ENCODE results near the gene DTNBP1.

Gene DTNBP1

DNA sequence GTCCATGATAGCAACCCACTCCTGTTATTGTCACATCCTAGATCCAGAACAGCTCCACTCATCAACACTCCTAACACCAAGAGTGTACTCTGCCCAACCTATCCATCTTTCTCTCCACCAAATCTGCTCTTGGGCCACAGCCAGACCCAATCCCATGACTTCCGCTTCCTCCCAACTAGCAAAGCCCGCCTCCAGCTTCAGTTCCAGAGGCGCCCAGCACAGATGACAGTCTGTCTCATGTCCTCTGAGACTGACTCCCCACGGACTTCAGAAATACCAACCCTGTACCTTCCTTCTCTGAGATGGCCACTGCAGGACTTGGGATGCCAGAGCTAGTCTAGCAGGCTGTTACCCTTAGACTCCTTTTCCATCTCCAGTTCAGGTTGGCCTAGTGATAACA, 48.6 kb downstream of the DTNBP1 start:
- H3K18ac ChIP-seq (ENCODE audit: low read length), result no peak overlapping the region
- H2BK5ac ChIP-seq (ENCODE audit: low read length), result no peak overlapping the region
- no peak overlapping the region for H3K4me2 ChIP-seq (ENCODE audit: low read length)
- H3K9ac ChIP-seq (ENCODE audit: low read length), result no peak overlapping the region
- no peak overlapping the region for H3K4ac ChIP-seq (ENCODE audit: low read depth, low read length)
- WGBS (ENCODE audit: extremely low coverage, insufficient coverage, low lambda C conversion rate), result no CpG with 5 or more reads among the region's 4 CpGs
- DNase-seq, result no peak
- H3K36me3 ChIP-seq (ENCODE audit: control insufficient read depth, insufficient read depth, low read length), result no peaks in the 10 kb centered on the region
- H2BK15ac ChIP-seq (replicated peaks; ENCODE audit: low read depth), result no peak overlapping the region
- H2BK120ac ChIP-seq (ENCODE audit: low read depth, low read length), result no peak overlapping the region
- no peak overlapping the region for H3K27ac ChIP-seq (ENCODE audit: low read depth, low read length)
- H4K8ac ChIP-seq (ENCODE audit: low read depth, low read length), result no peak overlapping the region
- H3K79me2 ChIP-seq (ENCODE audit: control insufficient read depth, insufficient read depth, low read length), result no peaks in the 10 kb centered on the region
- H2AK5ac ChIP-seq (ENCODE audit: low read length), result no peak overlapping the region
- no peak overlapping the region for H3K23ac ChIP-seq (ENCODE audit: low read length)
- no peak overlapping the region for H3K56ac ChIP-seq (ENCODE audit: low read length)
- no peak overlapping the region for H4K5ac ChIP-seq (ENCODE audit: low read length)
- H3K4me1 ChIP-seq (ENCODE audit: control insufficient read depth, low read depth, low read length), result no peaks in the 10 kb centered on the region
- no peaks in the 10 kb centered on the region for H3K27me3 ChIP-seq (ENCODE audit: insufficient read depth, low read length, poor library complexity)
- H3K4me3 ChIP-seq (ENCODE audit: low read length), result no peak overlapping the region
- no peaks in the 10 kb centered on the region for H3K79me1 ChIP-seq (ENCODE audit: low read length)

DNA sequence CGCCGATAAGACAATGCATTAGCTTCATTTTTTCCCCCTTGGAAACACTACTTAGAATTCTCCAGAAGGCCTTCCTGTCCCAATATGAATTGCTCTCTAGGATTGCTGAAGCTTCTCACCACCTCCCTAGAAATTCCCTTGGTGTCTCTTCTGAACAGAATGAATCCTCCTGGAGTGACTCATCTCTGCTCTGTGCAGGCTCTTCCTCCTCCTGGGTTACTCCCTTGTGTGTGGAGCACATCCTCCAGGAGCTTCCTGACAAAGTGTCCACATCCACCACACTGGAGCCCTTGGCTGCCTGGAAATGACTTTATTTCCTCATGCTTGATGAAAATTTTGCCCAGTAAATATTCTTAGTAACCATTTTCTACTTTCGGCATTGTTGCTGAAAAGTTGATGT, 54.4 kb downstream of the DTNBP1 start:
- Histone ChIP-seq H3K4me1 (ENCODE audit: control insufficient read depth, low read depth, low read length) (no peaks in the 10 kb centered on the region), H3K56ac (ENCODE audit: low read length) (no peak overlapping the region), H3K27me3 (ENCODE audit: insufficient read depth, low read length, poor library complexity) (no peaks in the 10 kb centered on the region), H3K27ac (ENCODE audit: low read depth, low read length) (no peak overlapping the region), H3K23ac (ENCODE audit: low read length) (no peak overlapping the region), H3K18ac (ENCODE audit: low read length) (no peak overlapping the region), H3K9ac (ENCODE audit: low read length) (no peak overlapping the region), H3K79me2 (ENCODE audit: control insufficient read depth, insufficient read depth, low read length) (no peaks in the 10 kb centered on the region), H3K79me1 (ENCODE audit: low read length) (no peaks in the 10 kb centered on the region), H4K5ac (ENCODE audit: low read length) (no peak overlapping the region), H3K4me2 (ENCODE audit: low read length) (no peak overlapping the region), H4K8ac (ENCODE audit: low read depth, low read length) (no peak overlapping the region), H3K36me3 (ENCODE audit: control insufficient read depth, insufficient read depth, low read length) (no peaks in the 10 kb centered on the region), H3K4me3 (ENCODE audit: low read length) (no peak overlapping the region), H2BK5ac (ENCODE audit: low read length) (no peak overlapping the region), H2AK5ac (ENCODE audit: low read length) (no peak overlapping the region), H3K4ac (ENCODE audit: low read depth, low read length) (no peak overlapping the region), H2BK15ac (replicated peaks; ENCODE audit: low read depth) (no peak overlapping the region), H2BK120ac (ENCODE audit: low read depth, low read length) (no peak overlapping the region)
- WGBS (ENCODE audit: extremely low coverage, insufficient coverage, low lambda C conversion rate), result no CpG with 5 or more reads among the region's 3 CpGs
- peak; percentile 50 for DNase-seq

DNA sequence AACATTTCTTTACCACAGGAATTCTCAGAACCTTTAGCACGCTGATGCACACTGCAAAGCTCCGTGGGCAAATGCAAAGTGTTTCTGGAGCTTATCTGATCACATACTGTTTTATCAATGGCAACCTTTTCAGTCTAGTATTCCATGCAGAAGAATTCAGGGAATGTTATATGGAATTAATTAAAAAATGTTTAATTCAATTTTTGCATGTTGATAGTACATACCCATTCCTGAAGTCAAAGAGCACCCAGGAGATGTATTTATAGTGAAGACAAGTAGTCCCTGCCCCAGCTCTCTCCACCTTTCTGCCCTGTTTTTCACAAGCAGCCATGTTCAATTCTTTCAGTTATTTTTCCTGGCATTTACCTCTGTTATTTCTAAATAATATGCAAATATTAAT, 55.2 kb downstream of the DTNBP1 start:
- no peak overlapping the region for H4K5ac ChIP-seq (ENCODE audit: low read length)

DNA sequence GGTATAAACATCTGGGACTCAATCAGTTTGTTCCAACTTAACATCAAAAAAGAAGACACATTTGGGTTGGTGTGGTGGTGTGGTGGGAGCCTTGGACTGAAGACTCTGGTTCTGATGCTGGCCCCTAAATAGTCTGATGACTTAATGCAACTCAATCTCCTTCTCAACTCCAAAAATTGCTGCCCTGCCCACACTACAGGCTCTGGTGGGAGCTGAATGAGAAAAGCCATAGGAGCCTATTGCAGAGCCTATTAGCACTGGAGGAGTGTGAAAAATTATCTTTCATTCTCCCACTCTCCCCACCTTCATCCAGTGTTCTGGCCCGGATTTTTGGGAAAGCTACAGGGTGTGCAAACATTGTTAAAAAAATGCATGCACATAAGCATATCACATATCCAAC, 56.5 kb downstream of the DTNBP1 start:
- no peak overlapping the region for H3K9ac ChIP-seq (ENCODE audit: low read length)
- DNase-seq, result no peak
- no peak overlapping the region for H3K4me2 ChIP-seq (ENCODE audit: low read length)
- H3K79me2 ChIP-seq (ENCODE audit: control insufficient read depth, insufficient read depth, low read length), result no peaks in the 10 kb centered on the region
- H3K4ac ChIP-seq (ENCODE audit: low read depth, low read length), result no peak overlapping the region
- no peak overlapping the region for H3K23ac ChIP-seq (ENCODE audit: low read length)
- no peak overlapping the region for H4K5ac ChIP-seq (ENCODE audit: low read length)
- no peak overlapping the region for H4K8ac ChIP-seq (ENCODE audit: low read depth, low read length)
- no peak overlapping the region for H2BK120ac ChIP-seq (ENCODE audit: low read depth, low read length)
- H3K27me3 ChIP-seq (ENCODE audit: insufficient read depth, low read length, poor library complexity), result no peaks in the 10 kb centered on the region
- H3K79me1 ChIP-seq (ENCODE audit: low read length), result no peaks in the 10 kb centered on the region
- WGBS (ENCODE audit: extremely low coverage, insufficient coverage, low lambda C conversion rate), result no CpG with 5 or more reads among the region's 1 CpG
- no peak overlapping the region for H2BK15ac ChIP-seq (replicated peaks; ENCODE audit: low read depth)
- H3K4me1 ChIP-seq (ENCODE audit: control insufficient read depth, low read depth, low read length), result no peaks in the 10 kb centered on the region
- H3K27ac ChIP-seq (ENCODE audit: low read depth, low read length), result no peak overlapping the region
- no peak overlapping the region for H2AK5ac ChIP-seq (ENCODE audit: low read length)
- H3K36me3 ChIP-seq (ENCODE audit: control insufficient read depth, insufficient read depth, low read length), result no peaks in the 10 kb centered on the region
- H2BK5ac ChIP-seq (ENCODE audit: low read length), result no peak overlapping the region
- H3K56ac ChIP-seq (ENCODE audit: low read length), result no peak overlapping the region
- H3K4me3 ChIP-seq (ENCODE audit: low read length), result no peak overlapping the region
- no peak overlapping the region for H3K18ac ChIP-seq (ENCODE audit: low read length)

More for the DNA sequence above, 55.2 kb downstream of the DTNBP1 start:
- no peaks in the 10 kb centered on the region for H3K79me1 ChIP-seq (ENCODE audit: low read length)
- no peak for DNase-seq
- H2BK15ac ChIP-seq (replicated peaks; ENCODE audit: low read depth), result no peak overlapping the region
- H3K36me3 ChIP-seq (ENCODE audit: control insufficient read depth, insufficient read depth, low read length), result no peaks in the 10 kb centered on the region
- H3K79me2 ChIP-seq (ENCODE audit: control insufficient read depth, insufficient read depth, low read length), result no peaks in the 10 kb centered on the region
- no peak overlapping the region for H3K4ac ChIP-seq (ENCODE audit: low read depth, low read length)
- no peak overlapping the region for H2BK5ac ChIP-seq (ENCODE audit: low read length)
- no peaks in the 10 kb centered on the region for H3K27me3 ChIP-seq (ENCODE audit: insufficient read depth, low read length, poor library complexity)
- no peak overlapping the region for H3K9ac ChIP-seq (ENCODE audit: low read length)
- no peaks in the 10 kb centered on the region for H3K4me1 ChIP-seq (ENCODE audit: control insufficient read depth, low read depth, low read length)
- no peak overlapping the region for H3K27ac ChIP-seq (ENCODE audit: low read depth, low read length)
- H3K4me2 ChIP-seq (ENCODE audit: low read length), result no peak overlapping the region
- H3K18ac ChIP-seq (ENCODE audit: low read length), result no peak overlapping the region
- H3K23ac ChIP-seq (ENCODE audit: low read length), result no peak overlapping the region
- no peak overlapping the region for H2AK5ac ChIP-seq (ENCODE audit: low read length)
- no peak overlapping the region for H4K8ac ChIP-seq (ENCODE audit: low read depth, low read length)
- WGBS (ENCODE audit: extremely low coverage, insufficient coverage, low lambda C conversion rate), result no CpG with 5 or more reads among the region's 2 CpGs
- H3K56ac ChIP-seq (ENCODE audit: low read length), result no peak overlapping the region
- no peak overlapping the region for H2BK120ac ChIP-seq (ENCODE audit: low read depth, low read length)
- no peak overlapping the region for H3K4me3 ChIP-seq (ENCODE audit: low read length)

DNA sequence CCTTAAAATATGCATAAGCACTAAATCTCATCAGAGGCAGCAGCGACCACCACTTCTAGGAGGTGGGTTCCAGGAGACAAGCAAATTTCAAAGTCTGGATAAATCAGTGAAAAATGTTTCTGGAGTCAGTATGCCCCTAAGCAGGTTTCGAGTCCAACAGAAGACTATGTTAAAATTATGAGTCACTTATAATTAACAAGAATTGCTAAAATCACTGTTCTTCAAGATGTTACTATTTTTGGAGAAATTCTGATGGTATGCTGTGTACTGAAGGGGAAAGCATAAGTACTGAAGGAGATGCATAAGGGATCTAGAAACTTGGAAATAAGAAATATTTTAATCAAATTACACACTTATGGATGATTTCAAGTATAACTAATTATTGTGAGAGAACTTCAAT, 58.0 kb downstream of the DTNBP1 start:
- no peak overlapping the region for H2BK15ac ChIP-seq (replicated peaks; ENCODE audit: low read depth)
- no peak overlapping the region for H2BK120ac ChIP-seq (ENCODE audit: low read depth, low read length)
- no peak overlapping the region for H3K56ac ChIP-seq (ENCODE audit: low read length)
- H3K36me3 ChIP-seq (ENCODE audit: control insufficient read depth, insufficient read depth, low read length), result no peaks in the 10 kb centered on the region
- no CpG with 5 or more reads among the region's 2 CpGs for WGBS (ENCODE audit: extremely low coverage, insufficient coverage, low lambda C conversion rate)
- no peak overlapping the region for H3K4me3 ChIP-seq (ENCODE audit: low read length)
- no peak overlapping the region for H3K18ac ChIP-seq (ENCODE audit: low read length)
- no peaks in the 10 kb centered on the region for H3K4me1 ChIP-seq (ENCODE audit: control insufficient read depth, low read depth, low read length)
- no peaks in the 10 kb centered on the region for H3K27me3 ChIP-seq (ENCODE audit: insufficient read depth, low read length, poor library complexity)
- no peak overlapping the region for H2BK5ac ChIP-seq (ENCODE audit: low read length)
- H3K79me2 ChIP-seq (ENCODE audit: control insufficient read depth, insufficient read depth, low read length), result no peaks in the 10 kb centered on the region
- H4K5ac ChIP-seq (ENCODE audit: low read length), result no peak overlapping the region
- H4K8ac ChIP-seq (ENCODE audit: low read depth, low read length), result no peak overlapping the region
- DNase-seq, result no peak
- no peak overlapping the region for H3K4me2 ChIP-seq (ENCODE audit: low read length)
- H3K79me1 ChIP-seq (ENCODE audit: low read length), result no peaks in the 10 kb centered on the region
- H3K23ac ChIP-seq (ENCODE audit: low read length), result no peak overlapping the region
- H3K9ac ChIP-seq (ENCODE audit: low read length), result no peak overlapping the region
- H3K27ac ChIP-seq (ENCODE audit: low read depth, low read length), result no peak overlapping the region
- H3K4ac ChIP-seq (ENCODE audit: low read depth, low read length), result no peak overlapping the region
- H2AK5ac ChIP-seq (ENCODE audit: low read length), result no peak overlapping the region

DNA sequence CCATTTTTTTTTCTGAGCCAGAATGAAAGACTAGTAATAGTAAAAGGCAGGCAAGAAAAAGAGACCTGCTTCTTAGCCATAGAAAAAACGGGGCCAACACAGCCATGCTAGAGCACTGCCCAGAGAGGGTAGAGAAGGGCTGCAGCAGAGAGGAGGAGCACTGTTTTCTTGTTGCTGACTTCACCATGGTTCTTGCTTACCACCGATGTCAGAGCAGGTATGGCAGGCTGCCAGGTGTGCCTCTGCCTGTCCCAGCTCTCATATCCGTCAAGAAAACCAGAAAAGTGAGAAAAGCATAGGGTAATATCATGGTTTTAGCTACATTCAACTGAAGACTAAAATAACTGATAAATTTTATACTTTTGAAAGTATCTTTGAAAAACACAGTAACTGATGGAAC, 60.7 kb downstream of the DTNBP1 start:
- Histone ChIP-seq H3K79me1 (ENCODE audit: low read length) (no peaks in the 10 kb centered on the region), H3K79me2 (ENCODE audit: control insufficient read depth, insufficient read depth, low read length) (no peaks in the 10 kb centered on the region), H3K27me3 (ENCODE audit: insufficient read depth, low read length, poor library complexity) (no peaks in the 10 kb centered on the region), H2BK15ac (replicated peaks; ENCODE audit: low read depth) (no peak overlapping the region), H2BK120ac (ENCODE audit: low read depth, low read length) (no peak overlapping the region), H3K23ac (ENCODE audit: low read length) (no peak overlapping the region), H3K9ac (ENCODE audit: low read length) (no peak overlapping the region), H2BK5ac (ENCODE audit: low read length) (no peak overlapping the region), H4K8ac (ENCODE audit: low read depth, low read length) (peak overlapping the region; percentile 2), H3K18ac (ENCODE audit: low read length) (no peak overlapping the region), H3K56ac (ENCODE audit: low read length) (no peak overlapping the region), H3K4me2 (ENCODE audit: low read length) (no peak overlapping the region), H3K4me1 (ENCODE audit: control insufficient read depth, low read depth, low read length) (no peaks in the 10 kb centered on the region), H3K27ac (ENCODE audit: low read depth, low read length) (no peak overlapping the region), H3K4ac (ENCODE audit: low read depth, low read length) (no peak overlapping the region), H3K4me3 (ENCODE audit: low read length) (no peak overlapping the region), H4K5ac (ENCODE audit: low read length) (no peak overlapping the region), H3K36me3 (ENCODE audit: control insufficient read depth, insufficient read depth, low read length) (no peaks in the 10 kb centered on the region), H2AK5ac (ENCODE audit: low read length) (no peak overlapping the region)
- no peak for DNase-seq
- WGBS (ENCODE audit: extremely low coverage, insufficient coverage, low lambda C conversion rate), result no CpG with 5 or more reads among the region's 3 CpGs

All from mesendoderm (in vitro differentiated cells).